H9 (cell line): ENCODE measurements around the gene DGKB. TPM values are rescaled to one million over a fixed set of nuclear protein-coding genes. Genes with fewer than 3 reads are reported as not detected.

Source experiments
- DNase-seq: peaks from one replicate; pipeline ENCODE4 v3.0.0-alpha.2; 2017
- H2AFZ ChIP-seq: one replicate; pipeline ENCODE4 v1.6.1; 2013; ENCODE audit warnings: mild to moderate bottlenecking, low read length, control low read depth, moderate library complexity
- H2AK5ac ChIP-seq: 2 replicates; pipeline ENCODE4 v1.6.1; 2013; ENCODE audit warnings: low read length, control low read depth, mixed read lengths; ENCODE audit not compliant: insufficient read length
- H2BK120ac ChIP-seq: one replicate; pipeline ENCODE4 v1.6.1; 2013; ENCODE audit warnings: low read depth, mild to moderate bottlenecking, low read length, control low read depth, inconsistent platforms; ENCODE audit not compliant: poor library complexity, severe bottlenecking
- H2BK12ac ChIP-seq: 2 replicates; pipeline ENCODE4 v1.6.1; 2013; ENCODE audit warnings: low read length, control low read depth, mixed read lengths, low read depth; ENCODE audit not compliant: insufficient read length
- H2BK15ac ChIP-seq: 2 replicates; pipeline ENCODE4 v1.6.1; 2013; ENCODE audit warnings: low read depth, low read length, control low read depth
- H2BK20ac ChIP-seq: one replicate; pipeline ENCODE4 v1.6.1; 2013; ENCODE audit warnings: low read depth, mild to moderate bottlenecking, low read length, control low read depth, inconsistent platforms; ENCODE audit not compliant: poor library complexity, severe bottlenecking
- H2BK5ac ChIP-seq: 2 replicates; pipeline ENCODE4 v1.6.1; 2013; ENCODE audit warnings: low read length, control low read depth, mixed read lengths; ENCODE audit not compliant: insufficient read length
- H3K14ac ChIP-seq: 2 replicates; pipeline ENCODE4 v1.6.1; 2013; ENCODE audit warnings: low read length, control low read depth; ENCODE audit not compliant: insufficient read depth
- H3K18ac ChIP-seq: 2 replicates; pipeline ENCODE4 v1.6.1; 2013; ENCODE audit warnings: low read depth, mild to moderate bottlenecking, mixed read lengths, low read length, control low read depth; ENCODE audit not compliant: insufficient read length
- H3K23ac ChIP-seq: 2 replicates; pipeline ENCODE4 v1.6.1; 2013; ENCODE audit warnings: low read length, control low read depth, mixed read lengths, low read depth; ENCODE audit not compliant: insufficient read length
- H3K23me2 ChIP-seq: 2 replicates; pipeline ENCODE4 v1.6.1; 2013; ENCODE audit warnings: low read depth, mild to moderate bottlenecking, mixed read lengths, low read length, control low read depth; ENCODE audit not compliant: insufficient read length, poor library complexity, severe bottlenecking
- H3K27ac ChIP-seq: 2 replicates; pipeline ENCODE4 v1.5.1; 2013; ENCODE audit warnings: low read length, control low read depth, mixed read lengths, low read depth; ENCODE audit not compliant: insufficient read length
- H3K27me3 ChIP-seq: 2 replicates; pipeline ENCODE4 v1.6.1; 2013; ENCODE audit warnings: low read length, control low read depth, inconsistent platforms; ENCODE audit not compliant: insufficient read depth
- H3K4ac ChIP-seq: 2 replicates; pipeline ENCODE4 v1.6.1; 2013; ENCODE audit warnings: low read depth, mild to moderate bottlenecking, control low read depth, inconsistent platforms, low read length, moderate library complexity
- H3K4me1 ChIP-seq: 2 replicates; pipeline ENCODE4 v1.6.1; 2013; ENCODE audit warnings: low read length, control low read depth, inconsistent platforms; ENCODE audit not compliant: insufficient read depth
- H3K4me2 ChIP-seq: 2 replicates; pipeline ENCODE4 v1.6.1; 2013; ENCODE audit warnings: low read length, control low read depth, mixed read lengths; ENCODE audit not compliant: insufficient read length, insufficient read depth
- H3K56ac ChIP-seq: 2 replicates; pipeline ENCODE4 v1.6.1; 2013; ENCODE audit warnings: low read depth, mild to moderate bottlenecking, mixed read lengths, low read length, control low read depth; ENCODE audit not compliant: insufficient read length
- H3K79me1 ChIP-seq: 2 replicates; pipeline ENCODE4 v1.6.1; 2013; ENCODE audit warnings: low read depth, mild to moderate bottlenecking, moderate library complexity, low read length, control low read depth, inconsistent platforms; ENCODE audit not compliant: insufficient read depth, poor library complexity, severe bottlenecking
- H3K79me2 ChIP-seq: 2 replicates; pipeline ENCODE4 v1.6.1; 2013; ENCODE audit warnings: low read length, control low read depth, inconsistent platforms; ENCODE audit not compliant: insufficient read depth
- H3K9ac ChIP-seq: 2 replicates; pipeline ENCODE4 v1.6.1; 2013; ENCODE audit warnings: low read length, control low read depth, mixed read lengths; ENCODE audit not compliant: insufficient read length; ENCODE audit errors: extremely low read depth
- H3K9me3 ChIP-seq: one replicate; pipeline ENCODE4 v1.6.1; 2013; ENCODE audit warnings: low read depth, low read length, inconsistent platforms; ENCODE audit not compliant: control insufficient read depth
- H3T11ph ChIP-seq: one replicate; pipeline ENCODE4 v1.6.1; 2013; ENCODE audit warnings: mild to moderate bottlenecking, low read length, control low read depth, inconsistent platforms
- H4K20me1 ChIP-seq: one replicate; pipeline ENCODE4 v1.6.1; 2013; ENCODE audit not compliant: control insufficient read depth, insufficient read length, insufficient read depth
- H4K5ac ChIP-seq: 2 replicates; pipeline ENCODE4 v1.6.1; 2013; ENCODE audit warnings: low read depth, mild to moderate bottlenecking, mixed read lengths, low read length, control low read depth; ENCODE audit not compliant: insufficient read length
- H4K8ac ChIP-seq: replicated peaks from 2 replicates; pipeline ENCODE4 v1.6.1; 2013; ENCODE audit warnings: low read length, control low read depth, mixed read lengths, low read depth; ENCODE audit not compliant: insufficient read length
- H4K91ac ChIP-seq: 2 replicates; pipeline ENCODE4 v1.6.1; 2013; ENCODE audit warnings: low read depth, mild to moderate bottlenecking, moderate library complexity, mixed read lengths, low read length, control low read depth; ENCODE audit not compliant: insufficient read length
- H3K27ac Mint-ChIP-seq, 3 experiments: 2 replicates in 2 of 3; 3 replicates in 1 of 3; pipeline ENCODE4 v1.8.0; 2020 to 2021; ENCODE audit warnings: mixed read lengths in 3 of 3, mild to moderate bottlenecking in 1 of 3, moderate library complexity in 1 of 3
- H3K27me3 Mint-ChIP-seq: 2 replicates; pipeline ENCODE4 v1.8.0; 2021; ENCODE audit warnings: low read depth, mild to moderate bottlenecking, moderate library complexity, mixed read lengths
- H3K36me3 Mint-ChIP-seq, 3 experiments: 2 replicates in 2 of 3; 3 replicates in 1 of 3; pipeline ENCODE4 v1.8.0; 2020 to 2021; ENCODE audit warnings: low read depth in 3 of 3, mixed read lengths in 3 of 3; ENCODE audit not compliant: insufficient read depth in 1 of 3
- H3K4me1 Mint-ChIP-seq, 2 experiments: 2 replicates each; pipeline ENCODE4 v1.8.0; 2020; ENCODE audit warnings: mixed read lengths in 2 of 2
- H3K4me3 Mint-ChIP-seq, 2 experiments: 2 replicates in 1 of 2; 3 replicates in 1 of 2; pipeline ENCODE4 v1.8.0; 2020 to 2021; ENCODE audit warnings: mild to moderate bottlenecking in 2 of 2, mixed read lengths in 2 of 2, moderate library complexity in 1 of 2
- H3K9me3 Mint-ChIP-seq, 2 experiments: 2 replicates in 1 of 2; 3 replicates in 1 of 2; pipeline ENCODE4 v1.8.0; 2020; ENCODE audit warnings: mild to moderate bottlenecking in 2 of 2, mixed read lengths in 2 of 2, moderate library complexity in 1 of 2
- WGBS: extraction: QIAGEN DNeasy Blood & Tissue Kit; methylation state at CpG from one replicate; pipeline ENCODE4 v1.1.7; 2013; ENCODE audit warnings: missing lambda C conversion rate, low lambda C conversion rate, mixed read lengths; ENCODE audit not compliant: insufficient read length; ENCODE audit errors: extremely low coverage; 5-methylcytosine and 5-hydroxymethylcytosine counted together
- total RNA-seq: library from RNA; stranded (reverse); gene quantifications from 2 replicates; pipeline ENCODE4 v1.2.1, GENCODE V29; 2021
- TF ChIP-seq, protein P1 (sequence below): fragments of 200-600 bp; sonication (generic); conservative IDR thresholded peaks from 3 replicates; pipeline ENCODE4 v1.8.0; 2021; ENCODE audit warnings: antibody characterized with exemption, mild to moderate bottlenecking

DGKB gene
- total RNA-seq, 1 experiment from 2014 or later: 0.26 TPM

DNA sequence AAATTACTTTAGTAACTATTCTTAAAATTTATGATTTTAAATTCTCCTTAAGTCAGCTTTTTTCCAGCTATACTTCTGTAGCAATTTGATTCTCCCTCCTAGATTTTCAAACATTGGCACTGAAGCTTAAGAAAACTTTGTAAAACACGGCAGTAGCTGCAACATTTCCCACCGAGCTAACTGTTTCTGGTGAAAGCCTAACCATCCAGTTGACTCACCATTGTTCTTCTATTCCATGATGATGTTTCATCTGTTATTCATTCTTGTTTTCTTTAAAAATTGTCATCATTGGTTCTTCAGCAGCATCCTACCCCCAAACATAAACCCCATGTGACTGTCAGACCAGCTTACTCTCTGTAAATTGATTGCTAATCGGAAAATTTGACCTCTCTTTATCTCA lies 312.3 kb downstream of the DGKB start:
- Mint-ChIP-seq H3K27me3 (no peaks in the 10 kb centered on the region), H3K4me3 (no peak overlapping the region), H3K36me3 (peaks cover 3 to 9% (median 6%) of the 10 kb centered on the region in 3 experiments; a peak in 5 of 7 replicates), H3K9me3 (peaks cover 6 to 12% of the 10 kb centered on the region in 2 experiments), H3K4me1 (no peaks in the 10 kb centered on the region), H3K27ac (no peak overlapping the region)
- no peak overlapping the region for H3T11ph ChIP-seq
- H4K8ac ChIP-seq: no peak overlapping the region
- H2BK20ac ChIP-seq: no peak overlapping the region
- DNase-seq: no peak
- no peak overlapping the region for H3K4me2 ChIP-seq
- H2AK5ac ChIP-seq: no peak overlapping the region
- no peak overlapping the region for H2AFZ ChIP-seq
- no peak overlapping the region for H3K9ac ChIP-seq
- H3K27me3 ChIP-seq: no peaks in the 10 kb centered on the region
- H3K4me1 ChIP-seq: no peaks in the 10 kb centered on the region; the same call in 1 of the 2 replicates
- no peaks in the 10 kb centered on the region for H3K23me2 ChIP-seq
- no peaks in the 10 kb centered on the region for H3K79me1 ChIP-seq
- no peak overlapping the region for H3K56ac ChIP-seq
- H2BK5ac ChIP-seq: no peak overlapping the region
- peaks cover 7% of the 10 kb centered on the region for H3K9me3 ChIP-seq
- H2BK15ac ChIP-seq: no peak overlapping the region
- WGBS: no CpG with 5 or more reads among the region's 3 CpGs
- H4K91ac ChIP-seq: no peak overlapping the region
- H2BK12ac ChIP-seq: no peak overlapping the region
- TF ChIP-seq, protein P1, sequence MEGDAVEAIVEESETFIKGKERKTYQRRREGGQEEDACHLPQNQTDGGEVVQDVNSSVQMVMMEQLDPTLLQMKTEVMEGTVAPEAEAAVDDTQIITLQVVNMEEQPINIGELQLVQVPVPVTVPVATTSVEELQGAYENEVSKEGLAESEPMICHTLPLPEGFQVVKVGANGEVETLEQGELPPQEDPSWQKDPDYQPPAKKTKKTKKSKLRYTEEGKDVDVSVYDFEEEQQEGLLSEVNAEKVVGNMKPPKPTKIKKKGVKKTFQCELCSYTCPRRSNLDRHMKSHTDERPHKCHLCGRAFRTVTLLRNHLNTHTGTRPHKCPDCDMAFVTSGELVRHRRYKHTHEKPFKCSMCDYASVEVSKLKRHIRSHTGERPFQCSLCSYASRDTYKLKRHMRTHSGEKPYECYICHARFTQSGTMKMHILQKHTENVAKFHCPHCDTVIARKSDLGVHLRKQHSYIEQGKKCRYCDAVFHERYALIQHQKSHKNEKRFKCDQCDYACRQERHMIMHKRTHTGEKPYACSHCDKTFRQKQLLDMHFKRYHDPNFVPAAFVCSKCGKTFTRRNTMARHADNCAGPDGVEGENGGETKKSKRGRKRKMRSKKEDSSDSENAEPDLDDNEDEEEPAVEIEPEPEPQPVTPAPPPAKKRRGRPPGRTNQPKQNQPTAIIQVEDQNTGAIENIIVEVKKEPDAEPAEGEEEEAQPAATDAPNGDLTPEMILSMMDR: no peak
- no peaks in the 10 kb centered on the region for H4K20me1 ChIP-seq
- no peak overlapping the region for H3K23ac ChIP-seq
- no peak overlapping the region for H3K4ac ChIP-seq
- no peak overlapping the region for H4K5ac ChIP-seq
- H3K27ac ChIP-seq: no peak overlapping the region
- H3K18ac ChIP-seq: no peak overlapping the region
- no peak overlapping the region for H2BK120ac ChIP-seq
- no peak overlapping the region for H3K14ac ChIP-seq
- H3K79me2 ChIP-seq: no peaks in the 10 kb centered on the region
